Ovary (tissue), 9 donors: ENCODE data around the gene AATK. TPM values are rescaled to one million over a fixed set of nuclear protein-coding genes. Genes with fewer than 3 reads are reported as not detected.

Experiments used
- DNase-seq, 5 donors: peaks; one replicate each; pipeline ENCODE4 v3.0.0-alpha.2; 2019 to 2020
- H3K27ac ChIP-seq, 2 donors: fragments of 200-600 bp; one replicate each; pipeline versions ENCODE4 v1.5.1 to v1.8.0; 2019 to 2022
- H3K27me3 ChIP-seq: fragments of 200-600 bp; one replicate; pipeline ENCODE4 v1.8.0; 2022
- H3K36me3 ChIP-seq: fragments of 200-600 bp; sonication (generic); one replicate; pipeline ENCODE4 v1.5.1; 2019
- H3K4me1 ChIP-seq: one replicate; pipeline ENCODE4 v1.8.1; 2013; ENCODE audit warnings: mild to moderate bottlenecking, moderate library complexity; ENCODE audit not compliant: insufficient read depth
- H3K4me3 ChIP-seq: fragments of 200-600 bp; sonication (generic); one replicate; pipeline ENCODE4 v1.5.1; 2017
- H3K9me3 ChIP-seq, 2 donors: fragments of 200-600 bp in 1 of 2; sonication (generic) in 1 of 2; one replicate each; pipeline versions ENCODE4 v1.5.1 to v1.8.1; 2013 to 2019; ENCODE audit warnings: mild to moderate bottlenecking in 1 of 2, moderate library complexity in 1 of 2
- EP300 ChIP-seq: sonication (generic); formaldehyde crosslinking; IDR thresholded peaks from one replicate; pipeline ENCODE4 v1.6.1; 2017; ENCODE audit warnings: antibody characterized with exemption
- POLR2A ChIP-seq: fragments of 450-650 bp; IDR thresholded peaks from one replicate; pipeline ENCODE4 v1.6.1; 2017; ENCODE audit warnings: antibody characterized with exemption, mild to moderate bottlenecking, moderate library complexity
- WGBS, 3 donors: extraction: QIAGEN DNeasy Blood & Tissue Kit in 1 of 3; methylation state at CpG; one replicate each; pipeline versions ENCODE4 v1.1.5 to v1.1.7; 2013 to 2017; 5-methylcytosine and 5-hydroxymethylcytosine counted together
- intact Hi-C, 4 donors: fragments of 100-400 bp; cut with DNase I; formaldehyde crosslinking; loops; one replicate each; pipeline versions ENCODE4 v1.11.0 to v1.15.1; 2022 to 2023
- polyA plus RNA-seq, 2 donors: library from polyadenylated mRNA; stranded (reverse); fragments of 200-250 nt in 1 of 2; fragments of 350-450 nt in 1 of 2; fragmentation: Illumina TruSeq in 1 of 2; extraction: RNeasy Lipid Tissue Mini Kit (QIAGEN cat#74804) in 1 of 2; gene quantifications; one replicate each; pipeline ENCODE4 v1.2.3, GENCODE V29; 2013 to 2014
- total RNA-seq, 7 donors: library from RNA; depleted of rRNA in 2 of 7; stranded (reverse); fragments of >200 nt in 2 of 7; fragmentation: NEBNext Ultra II Directional in 3 of 7; extraction: Animal tissue kit (Norgen Biotek cat#: 25700) in 3 of 7; gene quantifications; one replicate each; pipeline versions ENCODE4 v1.1.0 to v1.2.4, GENCODE V29; 2016 to 2023
- TF ChIP-seq, protein P1 (sequence below), 3 donors: fragments of 450-650 bp in 2 of 3; fragments of 200-600 bp in 1 of 3; IDR thresholded peaks; one replicate each; pipeline versions ENCODE4 v1.5.1 to v1.8.0; 2016 to 2022; ENCODE audit warnings: antibody characterized with exemption in 3 of 3, mild to moderate bottlenecking in 1 of 3
- donor health status: DM: no; HTN: no; CAD: no; lungs with moderate emphysema.
- donor health status: DM: no; HTN: no; CAD: no.
- donor health status: Bipolar disorder and iron deficiency.
- donor health status: DM: yes; HTN: yes; CAD: no.
- donor health status: DM: no; HTN: no; CAD: no.
- donor health status: DM: yes; HTN: yes; CAD: no.

The AATK gene
- total and polyA plus RNA-seq, 9 donors: 0.23 to 3.1 (median 1.5) TPM

DNA sequence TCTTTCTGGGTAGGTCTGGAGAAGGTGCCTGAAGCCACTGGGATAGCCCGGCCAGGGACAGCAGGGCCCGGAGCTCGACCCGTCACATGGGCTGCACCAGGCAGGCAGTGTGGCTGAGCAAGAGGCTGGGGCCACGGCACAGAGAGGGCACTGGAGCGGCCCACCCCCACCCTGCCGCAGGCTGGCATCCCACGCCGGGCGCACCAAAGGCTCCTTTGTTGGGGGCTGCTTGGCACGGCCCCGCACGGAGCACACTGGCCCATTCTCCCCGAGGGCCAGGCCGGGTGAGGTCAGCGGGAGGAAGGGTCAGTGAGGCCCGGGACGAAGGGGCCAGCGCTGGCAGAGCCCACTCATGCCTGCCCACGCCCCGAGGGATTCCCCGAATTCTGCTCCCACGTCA, 37.2 kb downstream of the AATK start:
- no peak overlapping the region for H3K4me3 ChIP-seq
- H3K9me3 ChIP-seq: no peaks in the 10 kb centered on the region
- no peak for DNase-seq
- H3K27me3 ChIP-seq: no peaks in the 10 kb centered on the region
- no peaks in the 10 kb centered on the region for H3K36me3 ChIP-seq
- H3K27ac ChIP-seq: no peak overlapping the region
- TF ChIP-seq, protein P1, sequence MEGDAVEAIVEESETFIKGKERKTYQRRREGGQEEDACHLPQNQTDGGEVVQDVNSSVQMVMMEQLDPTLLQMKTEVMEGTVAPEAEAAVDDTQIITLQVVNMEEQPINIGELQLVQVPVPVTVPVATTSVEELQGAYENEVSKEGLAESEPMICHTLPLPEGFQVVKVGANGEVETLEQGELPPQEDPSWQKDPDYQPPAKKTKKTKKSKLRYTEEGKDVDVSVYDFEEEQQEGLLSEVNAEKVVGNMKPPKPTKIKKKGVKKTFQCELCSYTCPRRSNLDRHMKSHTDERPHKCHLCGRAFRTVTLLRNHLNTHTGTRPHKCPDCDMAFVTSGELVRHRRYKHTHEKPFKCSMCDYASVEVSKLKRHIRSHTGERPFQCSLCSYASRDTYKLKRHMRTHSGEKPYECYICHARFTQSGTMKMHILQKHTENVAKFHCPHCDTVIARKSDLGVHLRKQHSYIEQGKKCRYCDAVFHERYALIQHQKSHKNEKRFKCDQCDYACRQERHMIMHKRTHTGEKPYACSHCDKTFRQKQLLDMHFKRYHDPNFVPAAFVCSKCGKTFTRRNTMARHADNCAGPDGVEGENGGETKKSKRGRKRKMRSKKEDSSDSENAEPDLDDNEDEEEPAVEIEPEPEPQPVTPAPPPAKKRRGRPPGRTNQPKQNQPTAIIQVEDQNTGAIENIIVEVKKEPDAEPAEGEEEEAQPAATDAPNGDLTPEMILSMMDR (IDR thresholded peaks at IDR 0.05): no peak
- TF ChIP-seq EP300 (no peak), POLR2A (no peak)
- H3K4me1 ChIP-seq: no peaks in the 10 kb centered on the region
- 77 to 87% (median 81%) methylated on average over 11 to 23 of the region's 23 CpGs for WGBS, 3 donors
- intact Hi-C loops: no loop called here

DNA sequence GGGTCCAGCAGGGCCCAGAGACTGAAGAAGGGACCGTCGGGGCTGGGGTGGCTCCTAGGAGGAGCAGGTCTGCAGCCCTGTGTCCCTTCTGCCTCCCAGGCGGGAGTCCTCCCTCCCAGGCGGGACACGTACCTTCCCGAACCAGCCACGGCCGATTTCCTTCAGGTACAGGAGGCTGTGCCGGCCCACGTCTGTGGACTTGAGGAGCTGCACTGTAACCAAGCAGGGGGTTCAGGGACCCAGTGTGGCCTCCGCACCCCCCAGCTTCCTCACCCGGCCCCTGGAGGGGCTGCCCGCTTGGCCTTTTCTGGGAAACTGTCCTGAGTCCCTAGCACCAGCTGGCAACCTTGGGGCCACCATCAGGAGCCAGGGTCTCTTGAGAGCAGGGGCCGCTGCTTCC, 37.7 kb downstream of the AATK start:
- intact Hi-C loops: no loop called here
- DNase-seq: no peak
- H3K27ac ChIP-seq: no peak overlapping the region
- H3K27me3 ChIP-seq: no peaks in the 10 kb centered on the region
- H3K4me1 ChIP-seq: no peaks in the 10 kb centered on the region
- TF ChIP-seq, protein P1 (IDR thresholded peaks at IDR 0.05): no peak
- TF ChIP-seq POLR2A (no peak), EP300 (no peak)
- H3K4me3 ChIP-seq: no peak overlapping the region
- H3K9me3 ChIP-seq: no peaks in the 10 kb centered on the region
- 77 to 82% (median 80%) methylated on average over 14 of the region's 14 CpGs for WGBS, 3 donors
- H3K36me3 ChIP-seq: no peaks in the 10 kb centered on the region

DNA sequence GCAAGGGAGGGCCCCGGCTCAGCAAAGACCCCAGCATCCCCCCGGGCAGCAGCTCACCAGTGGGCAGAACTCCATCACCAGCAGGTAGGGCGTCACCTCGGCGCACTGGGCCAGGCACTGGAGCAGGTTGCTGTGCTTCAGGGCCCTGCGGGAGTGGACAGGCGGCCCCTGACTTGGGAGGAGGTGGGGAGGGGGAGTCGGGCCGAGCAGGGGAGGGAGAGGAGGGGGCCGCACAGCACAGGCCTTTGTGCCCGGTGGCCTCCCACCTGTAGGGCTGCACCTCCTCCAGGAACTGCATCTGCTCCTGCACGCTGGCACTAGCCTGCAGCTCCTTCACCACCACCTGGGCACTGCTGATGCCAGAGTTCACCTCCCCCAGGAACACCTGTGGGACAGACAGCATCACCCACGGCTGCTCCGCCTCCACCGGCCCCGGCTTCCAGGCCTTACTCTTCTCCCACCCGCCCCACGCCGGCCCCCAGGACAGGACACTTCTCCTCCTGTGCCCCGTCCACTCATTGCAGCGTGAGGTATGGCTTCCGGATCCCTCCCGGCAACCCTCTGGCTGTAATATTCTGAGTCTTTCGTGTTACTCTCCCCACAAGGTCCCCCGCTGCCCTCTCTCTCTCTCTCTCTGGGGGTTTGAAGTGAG, 38.4 kb downstream of the AATK start:
- no peak for DNase-seq
- WGBS, 3 donors: 39 to 62% (median 61%) methylated on average over 21 to 25 of the region's 25 CpGs
- Histone ChIP-seq H3K4me1 (no peaks in the 10 kb centered on the region), H3K9me3 (no peaks in the 10 kb centered on the region), H3K27ac (no peak overlapping the region), H3K27me3 (no peaks in the 10 kb centered on the region), H3K36me3 (no peaks in the 10 kb centered on the region), H3K4me3 (no peak overlapping the region)
- intact Hi-C loops: no loop called here
- TF ChIP-seq EP300 (no peak), POLR2A (no peak)
- TF ChIP-seq, protein P1 (IDR thresholded peaks at IDR 0.05): no peak

DNA sequence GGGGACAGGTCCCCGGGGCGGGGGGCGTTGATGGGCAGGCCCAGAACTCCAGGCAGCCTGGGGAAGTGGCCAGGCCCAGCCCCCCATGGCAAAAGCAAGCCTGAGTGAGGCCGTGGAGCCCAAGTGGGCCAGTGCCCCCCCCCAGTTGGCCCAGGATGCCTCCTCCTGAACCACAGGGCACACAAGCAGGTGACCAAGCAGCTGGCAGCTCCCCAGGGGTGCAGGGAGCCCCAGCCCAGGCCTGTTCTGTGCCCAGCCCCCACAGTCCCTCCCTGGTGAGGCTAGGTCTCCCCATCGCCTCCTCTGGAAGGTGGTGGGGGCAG, 38.9 kb downstream of the AATK start:
- no peaks in the 10 kb centered on the region for H3K9me3 ChIP-seq
- WGBS, 3 donors: 36 to 57% (median 50%) methylated on average over 4 to 5 of the region's 5 CpGs
- intact Hi-C loops: no loop called here
- no peak overlapping the region for H3K4me3 ChIP-seq
- H3K27me3 ChIP-seq: no peaks in the 10 kb centered on the region
- H3K27ac ChIP-seq: no peak overlapping the region
- TF ChIP-seq POLR2A (no peak), EP300 (no peak)
- TF ChIP-seq, protein P1 (IDR thresholded peaks at IDR 0.05): no peak
- H3K4me1 ChIP-seq: no peaks in the 10 kb centered on the region
- no peak for DNase-seq
- no peaks in the 10 kb centered on the region for H3K36me3 ChIP-seq
